GM19372 (cell line): ENCODE measurements around the gene GLB1L2.

Experiments used
- ATAC-seq: cut with Tn5 transposase; IDR thresholded peaks from one replicate; pipeline ENCODE4 v1.9.1; 2021; ENCODE audit warnings: mild to moderate bottlenecking, low read depth, moderate library complexity; ENCODE audit not compliant: unreplicated experiment

Gene GLB1L2

DNA sequence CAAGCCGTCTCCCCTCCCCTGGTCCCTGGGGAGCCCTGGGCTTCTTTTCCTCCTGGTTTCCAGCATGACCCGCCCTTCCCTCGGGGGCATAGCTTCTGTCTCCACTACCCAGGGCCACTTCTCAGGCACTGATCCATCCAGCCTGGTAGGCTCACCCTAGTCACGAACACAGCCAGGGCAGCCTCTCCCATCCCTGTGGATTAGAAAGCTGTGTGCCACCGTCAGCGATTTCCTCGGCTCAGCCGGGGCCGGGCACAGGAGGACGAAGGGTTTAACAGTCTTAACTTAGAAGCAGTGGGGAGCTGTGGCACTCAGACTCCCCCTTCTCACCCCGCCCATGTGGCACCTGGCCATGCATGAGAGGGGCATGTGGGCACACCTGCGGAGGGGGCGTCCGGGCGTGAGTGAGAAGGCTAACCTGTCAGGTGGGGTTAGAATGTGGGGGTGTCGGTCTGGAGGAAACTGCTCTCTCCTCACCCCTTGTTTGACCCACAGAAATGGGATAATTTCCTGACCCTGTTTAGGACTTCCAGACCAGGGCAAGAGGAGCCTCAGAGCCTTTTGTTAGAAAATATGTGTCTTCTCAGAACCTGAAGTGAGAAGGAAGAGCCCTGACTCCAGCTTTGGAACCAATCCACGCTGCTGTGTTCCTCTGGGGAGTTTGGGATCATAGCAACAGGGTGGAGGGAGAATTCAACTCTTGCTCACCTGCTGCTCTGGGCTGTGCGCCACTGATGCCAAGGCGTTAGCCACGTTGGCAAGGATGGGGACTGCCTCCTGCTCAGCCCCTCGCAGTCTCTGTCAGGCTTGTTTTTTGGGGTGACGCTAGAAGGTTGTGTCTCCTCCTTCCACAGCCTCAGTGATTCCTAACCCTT, 14.6 kb downstream of the GLB1L2 start:
- ATAC-seq: no peak

DNA sequence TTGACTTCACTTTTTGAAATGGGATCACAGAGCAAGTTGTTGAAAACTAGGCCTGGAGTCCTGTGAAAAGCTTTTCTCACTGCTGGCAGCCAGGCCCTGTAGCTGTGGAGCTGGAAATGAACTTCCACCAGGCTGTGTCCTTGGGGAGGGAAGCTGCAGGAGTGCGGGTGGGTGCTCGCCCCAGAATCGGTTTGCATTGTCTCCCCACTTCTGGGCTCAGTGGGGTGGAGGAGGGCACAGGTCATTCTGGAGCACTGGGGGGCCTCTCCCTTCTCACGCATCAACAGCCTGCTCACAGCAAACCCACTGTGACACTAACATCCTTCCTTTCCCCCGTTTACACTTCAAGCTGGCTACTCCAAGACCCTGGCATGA, 15.2 kb downstream of the GLB1L2 start:
- ATAC-seq: no peak

DNA sequence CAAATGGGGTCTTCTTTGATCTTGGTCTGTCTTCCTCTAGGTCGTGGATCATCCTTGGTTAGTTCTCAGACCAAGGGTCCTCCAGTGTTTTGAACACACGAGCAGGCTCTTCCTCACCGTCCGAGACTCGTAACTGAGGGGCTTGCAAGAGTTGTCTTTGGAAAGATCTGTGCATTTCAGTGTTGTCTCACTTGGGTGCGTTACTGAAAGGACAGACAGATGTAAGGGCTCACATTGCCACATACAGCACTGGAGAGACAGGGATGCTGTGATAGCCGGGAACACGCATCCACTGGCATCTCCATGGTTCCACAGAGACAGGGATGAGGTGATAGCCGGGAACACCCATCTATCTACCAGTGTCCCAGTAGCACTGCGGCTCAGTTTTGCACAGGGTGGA, 15.7 kb downstream of the GLB1L2 start:
- ATAC-seq: no peak

DNA sequence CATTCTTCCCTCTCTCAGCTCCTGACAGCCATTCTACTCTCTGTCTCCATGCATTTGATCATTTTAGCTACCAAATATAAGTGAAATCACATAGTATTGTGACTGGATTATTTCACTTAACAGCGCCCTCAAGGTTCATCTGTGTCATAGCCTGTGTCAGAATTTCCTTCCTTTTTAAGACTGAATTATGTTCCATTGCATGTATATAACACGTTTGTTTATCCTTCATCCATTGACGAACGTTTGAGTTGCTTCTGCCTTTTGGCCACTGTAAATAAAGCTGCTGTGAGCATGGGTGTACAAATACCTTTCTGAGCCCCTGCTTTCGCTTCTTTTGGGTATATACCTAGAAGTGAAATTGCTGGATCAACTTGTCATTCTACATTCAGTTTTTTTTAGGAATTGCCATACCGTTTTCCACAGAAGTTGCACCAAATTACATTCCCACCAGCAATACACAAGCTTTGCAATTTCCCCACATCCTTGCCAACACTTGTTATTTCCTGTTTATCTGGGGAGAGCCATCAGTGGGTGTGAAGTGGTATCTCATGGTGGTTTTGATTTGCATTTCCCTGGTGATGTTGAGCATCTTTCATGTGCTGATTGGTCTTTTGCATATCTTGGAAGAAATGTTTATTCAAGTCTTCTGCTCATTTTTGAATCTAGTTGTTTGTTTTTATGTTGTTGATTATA, 17.5 kb downstream of the GLB1L2 start:
- peak; percentile 48 for ATAC-seq

DNA sequence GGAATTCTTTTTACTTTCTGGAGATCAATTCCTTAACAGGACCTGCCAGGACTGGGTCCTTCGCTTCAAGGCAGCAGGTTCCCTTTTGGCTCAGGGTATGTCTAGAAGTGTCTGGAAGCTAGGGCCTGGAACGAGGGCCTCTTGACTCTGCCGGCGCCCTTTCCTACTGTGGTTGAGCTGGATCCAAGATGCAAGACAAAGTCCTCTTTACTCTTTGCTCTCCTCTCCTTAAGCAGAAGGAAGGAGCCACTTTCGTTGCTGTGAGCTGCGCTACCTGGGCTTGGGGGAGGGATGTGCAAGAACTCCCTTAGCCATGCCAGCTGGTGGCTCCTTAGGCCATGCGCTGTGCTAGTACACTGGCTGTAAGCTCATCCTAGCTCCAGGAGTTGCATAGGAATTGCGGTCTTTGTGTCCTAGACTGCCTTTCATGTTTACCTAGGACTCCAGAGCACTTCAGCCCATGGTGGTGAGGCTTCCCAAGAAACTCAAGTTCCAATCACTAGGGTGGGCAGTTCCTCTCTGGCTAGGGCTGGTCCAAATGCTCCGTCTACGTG, 18.1 kb downstream of the GLB1L2 start:
- no peak for ATAC-seq

DNA sequence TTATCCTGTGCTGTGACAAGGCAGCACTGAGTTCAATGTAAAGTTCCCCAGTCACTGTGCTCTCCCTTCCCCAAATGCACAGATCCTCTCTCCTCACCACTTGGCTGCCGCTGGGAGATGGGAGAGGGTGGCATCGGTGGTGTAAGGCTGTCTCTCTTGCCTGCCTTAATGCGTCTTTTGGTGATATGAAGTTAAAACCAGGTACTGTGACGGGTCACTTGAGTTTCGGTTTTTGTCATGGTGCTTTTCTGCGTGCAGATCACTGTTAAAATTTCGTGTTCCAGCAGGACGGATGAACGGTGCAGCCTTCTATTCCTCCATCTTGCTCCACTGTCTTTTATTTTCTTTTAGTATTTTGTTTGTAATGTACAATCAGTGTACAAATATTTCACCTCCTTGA, 18.6 kb downstream of the GLB1L2 start:
- ATAC-seq: peak; percentile 67

DNA sequence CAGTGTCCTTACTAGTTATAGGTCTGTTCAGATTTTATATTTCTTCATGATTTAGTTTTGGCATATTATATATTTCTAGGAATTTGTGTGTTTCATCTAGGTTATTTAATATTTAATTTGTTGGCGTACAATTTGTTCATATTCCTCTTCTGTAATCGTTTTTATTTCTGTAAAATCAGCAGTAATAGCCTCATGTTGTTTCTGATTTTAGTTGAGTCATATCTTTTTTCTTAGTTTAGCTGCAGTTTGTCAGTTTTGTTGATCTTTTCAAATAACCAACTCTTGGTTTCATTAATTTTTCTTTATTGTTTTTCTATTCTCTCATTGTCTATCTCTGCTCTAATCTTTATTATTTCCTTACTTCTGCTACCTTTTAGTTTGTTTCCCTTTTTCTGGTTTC, 20.3 kb downstream of the GLB1L2 start:
- ATAC-seq: no peak

DNA sequence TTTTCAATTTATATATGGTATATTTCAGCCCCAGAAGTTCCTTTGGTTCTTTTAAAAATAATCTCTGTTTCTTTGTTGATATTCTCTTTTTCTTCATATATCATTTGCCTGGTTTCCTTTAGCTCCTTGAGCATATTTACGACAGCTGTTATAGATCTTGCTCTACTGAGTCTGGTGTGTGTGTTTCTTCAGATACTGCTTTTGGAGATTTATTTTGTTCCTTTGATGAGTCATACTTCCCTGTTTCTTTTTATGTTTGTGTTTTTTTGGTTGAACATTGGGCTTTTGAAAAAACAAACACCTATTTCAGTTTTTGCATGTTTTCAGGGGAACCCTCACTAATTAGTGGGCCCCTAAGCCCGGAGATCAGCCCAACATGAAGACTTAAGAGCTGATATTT, 23.3 kb downstream of the GLB1L2 start:
- no peak for ATAC-seq

DNA sequence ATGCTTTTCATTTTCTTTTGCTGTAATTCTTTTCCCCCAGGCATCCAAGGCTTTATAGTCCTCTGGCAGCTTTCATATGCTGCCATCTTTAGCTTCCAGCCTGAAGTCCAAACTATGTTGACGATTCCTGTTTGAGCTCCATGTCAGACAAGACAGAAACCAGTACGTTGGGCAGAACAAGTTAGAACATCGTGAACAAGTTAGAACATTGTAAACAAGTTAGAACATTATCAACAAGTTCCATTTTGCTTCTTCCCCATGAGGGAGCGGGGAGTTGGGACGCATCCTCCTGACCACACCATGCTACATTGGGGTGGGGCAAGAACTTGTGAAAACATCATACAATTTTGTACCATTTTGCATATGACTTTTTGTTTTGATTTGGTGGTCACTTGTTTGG, 23.9 kb downstream of the GLB1L2 start:
- ATAC-seq: no peak

DNA sequence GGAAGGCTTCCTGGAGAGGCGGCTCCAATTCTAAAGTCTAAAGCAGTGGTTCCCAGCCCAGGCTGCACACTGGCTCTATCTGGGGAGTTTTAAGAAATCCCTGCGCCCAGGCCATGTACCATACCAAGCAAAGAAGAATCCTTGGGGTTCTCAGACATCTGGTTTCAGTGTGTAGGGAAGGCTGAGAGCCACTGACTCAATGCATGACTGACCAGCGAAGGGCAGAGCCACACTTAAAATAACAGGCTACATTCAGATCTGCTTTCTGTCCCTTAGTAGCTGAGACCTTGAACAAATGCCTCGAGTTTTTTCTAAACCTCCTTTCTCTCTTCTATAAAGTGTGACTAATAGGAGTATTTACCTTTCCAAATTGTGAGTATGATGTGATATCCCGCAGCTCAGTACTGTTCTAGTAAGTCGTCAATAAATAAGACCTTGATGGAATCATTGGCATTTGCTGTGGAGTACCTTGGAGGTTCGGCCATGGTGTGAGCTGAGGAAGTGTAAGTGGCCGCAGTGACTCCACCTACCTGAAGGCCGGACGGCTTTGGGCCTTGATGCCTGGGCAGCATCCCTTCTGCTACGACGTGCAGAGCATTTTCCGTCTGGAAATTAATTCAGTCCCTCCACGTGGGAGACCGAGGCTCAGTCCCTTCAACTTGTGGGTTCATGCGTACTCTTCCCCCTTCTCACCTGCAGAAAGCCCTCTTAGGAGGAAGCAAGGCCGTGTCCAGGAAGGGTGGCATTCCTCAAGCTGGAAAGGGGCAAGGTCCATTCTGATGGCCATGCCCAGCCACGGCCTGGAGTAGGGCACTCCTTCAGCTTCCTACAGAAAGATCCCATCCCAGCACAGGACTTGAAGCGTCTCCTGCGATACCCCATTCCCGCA, 25.1 kb downstream of the GLB1L2 start:
- no peak for ATAC-seq

DNA sequence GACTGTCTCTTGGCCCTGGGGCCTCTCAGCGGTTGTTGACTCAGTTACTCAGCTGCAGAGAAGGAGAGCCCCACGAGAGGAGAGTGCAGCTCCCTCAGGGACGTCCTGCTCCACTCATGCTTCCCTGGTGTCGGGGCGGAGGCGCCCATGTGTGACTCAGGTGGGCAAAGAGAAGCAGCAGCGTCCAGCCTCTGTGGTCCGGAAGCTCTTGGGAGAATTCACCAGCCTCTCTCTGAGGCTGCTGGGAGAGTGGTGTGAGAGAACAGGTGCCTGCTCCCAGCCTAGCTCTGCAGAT, 25.7 kb downstream of the GLB1L2 start:
- no peak for ATAC-seq

DNA sequence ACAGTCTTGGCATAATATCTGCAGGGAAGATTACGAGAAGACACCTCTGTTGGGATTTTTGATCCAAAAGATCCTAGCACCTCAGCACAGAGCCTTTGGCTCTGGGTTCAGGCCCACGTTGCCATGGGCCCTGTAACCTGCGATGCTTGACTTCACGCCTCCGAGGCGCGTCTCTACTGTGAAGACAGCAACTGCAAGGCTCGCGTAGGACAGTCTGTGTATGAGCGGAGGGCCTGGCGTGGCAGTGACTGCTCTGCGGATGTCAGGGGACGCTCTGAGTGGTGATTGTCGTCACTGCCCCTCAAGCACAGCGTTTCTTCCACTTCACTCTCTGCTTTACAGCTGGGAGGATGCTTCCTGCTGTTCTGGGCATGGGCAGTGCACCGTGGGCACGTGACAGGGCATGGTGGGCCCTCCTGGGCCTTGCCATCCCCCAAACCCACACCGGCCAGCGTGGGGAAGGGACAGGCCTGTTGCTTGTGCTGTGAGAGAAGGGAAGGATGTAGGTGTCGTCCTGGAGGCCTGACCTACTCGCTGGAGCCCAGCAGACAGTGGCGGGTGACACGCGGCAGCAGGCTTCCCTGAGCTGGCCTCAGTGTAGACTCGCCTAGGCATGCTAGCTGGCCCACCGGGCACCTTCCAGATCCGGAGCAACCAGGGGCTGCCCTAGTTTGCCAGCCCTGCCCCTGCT, 26.5 kb downstream of the GLB1L2 start:
- ATAC-seq: no peak

DNA sequence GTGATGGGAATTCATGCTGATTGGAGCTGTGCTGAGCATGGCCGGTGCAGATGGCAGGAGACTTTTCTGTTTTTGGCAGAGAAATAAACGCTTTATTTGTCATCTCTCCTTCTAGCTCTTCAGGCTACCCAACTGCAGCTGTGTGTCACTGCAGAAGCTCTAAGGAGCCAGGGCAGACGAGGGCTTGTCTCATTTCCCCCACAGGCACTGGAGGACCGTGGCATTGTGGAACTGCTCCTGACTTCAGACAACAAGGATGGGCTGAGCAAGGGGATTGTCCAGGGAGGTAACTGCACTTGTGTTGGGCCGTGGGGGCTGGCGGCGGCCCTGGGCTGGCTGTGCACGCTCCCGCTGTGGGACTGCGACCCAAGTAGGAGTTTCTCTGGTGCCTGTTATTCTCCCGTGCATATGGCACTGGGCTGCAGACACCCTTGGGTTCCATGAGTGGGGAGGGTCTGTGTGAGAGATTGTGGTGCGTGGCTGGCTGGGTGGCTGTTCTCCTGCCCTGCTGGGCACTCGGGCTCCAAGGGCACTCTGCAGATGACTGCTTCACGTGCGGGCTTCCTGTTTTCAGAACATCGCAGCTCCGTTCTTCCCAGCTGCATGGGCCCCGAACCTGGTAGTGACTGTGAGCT, 27.2 kb downstream of the GLB1L2 start:
- no peak for ATAC-seq

DNA sequence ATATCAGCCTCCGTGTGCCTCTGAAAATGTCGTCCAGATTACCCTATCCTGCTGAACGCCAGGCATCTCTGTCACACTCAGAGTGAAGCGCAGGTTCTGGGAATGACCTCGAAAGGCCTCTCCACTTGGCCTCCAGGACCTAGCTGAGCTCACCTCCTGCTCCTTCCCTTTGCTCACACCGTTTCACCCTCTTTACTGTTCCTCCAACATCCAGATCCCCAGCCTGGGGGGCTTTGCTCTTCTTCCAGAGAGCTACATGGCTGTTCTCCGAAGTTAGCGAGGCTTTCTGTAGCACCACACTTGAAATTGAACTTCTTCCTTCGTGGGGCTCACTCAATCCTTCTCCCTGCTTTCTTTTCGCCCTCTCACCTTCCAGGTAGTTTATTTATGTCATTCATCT, 27.9 kb downstream of the GLB1L2 start:
- ATAC-seq: no peak

DNA sequence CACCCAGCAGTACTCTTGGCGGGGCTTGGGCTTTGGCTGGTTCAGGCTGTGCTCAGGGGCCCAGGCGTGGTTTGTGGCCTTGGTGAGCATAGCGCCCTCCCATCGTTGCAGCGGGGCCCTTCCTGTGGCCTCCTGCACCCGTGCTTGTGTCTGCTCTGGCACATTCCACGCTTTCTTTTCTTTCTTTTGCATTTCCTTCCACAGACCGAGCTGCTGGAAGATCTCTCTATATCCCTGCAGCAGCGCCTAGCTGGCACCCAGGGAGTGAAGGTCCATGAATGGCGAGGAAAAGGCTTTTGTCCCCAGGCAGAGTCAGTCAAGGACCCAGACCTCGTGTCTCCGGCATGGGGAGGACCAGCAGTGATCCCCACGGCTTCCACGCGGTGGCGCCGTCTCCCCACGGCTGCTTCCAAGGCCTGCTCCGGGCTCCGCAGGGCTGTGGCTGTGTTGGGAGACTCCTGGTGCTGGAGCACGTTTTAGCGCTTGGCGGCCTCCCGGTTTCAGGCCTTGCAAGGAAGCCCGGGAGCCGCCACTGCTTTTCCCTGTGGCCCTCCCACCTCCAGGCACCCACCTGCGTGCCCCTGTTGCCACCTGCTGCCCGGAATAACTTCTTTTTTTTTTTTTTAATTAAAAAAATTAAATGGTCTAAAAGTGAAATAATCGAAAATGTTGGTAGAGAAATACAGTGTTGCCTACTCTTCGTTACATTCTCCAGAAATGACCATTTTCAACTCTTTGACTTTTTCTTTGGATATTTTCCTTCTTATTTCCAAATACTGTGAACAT, 28.5 kb downstream of the GLB1L2 start:
- ATAC-seq: peak; percentile 92

DNA sequence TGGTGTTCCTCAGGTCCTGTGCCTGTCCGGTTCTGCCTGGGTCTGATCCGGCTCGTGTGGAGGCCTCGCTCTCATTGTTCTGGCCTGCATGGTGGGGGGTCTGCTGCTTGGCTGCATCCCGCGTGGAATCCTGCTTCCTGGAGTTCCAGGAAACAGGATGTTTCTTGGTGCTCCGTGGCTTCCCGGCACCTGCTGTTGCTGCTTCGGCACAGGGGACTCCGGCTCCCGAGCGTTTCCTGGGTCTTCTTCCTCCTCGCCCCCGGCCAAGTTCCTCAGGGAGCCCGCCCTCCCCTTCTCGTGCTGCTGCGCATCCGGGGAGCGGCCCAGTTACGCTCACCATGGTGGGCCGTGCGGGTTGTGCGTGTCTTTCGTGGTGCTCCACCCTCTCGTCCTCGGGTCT, 29.9 kb downstream of the GLB1L2 start:
- ATAC-seq: no peak

DNA sequence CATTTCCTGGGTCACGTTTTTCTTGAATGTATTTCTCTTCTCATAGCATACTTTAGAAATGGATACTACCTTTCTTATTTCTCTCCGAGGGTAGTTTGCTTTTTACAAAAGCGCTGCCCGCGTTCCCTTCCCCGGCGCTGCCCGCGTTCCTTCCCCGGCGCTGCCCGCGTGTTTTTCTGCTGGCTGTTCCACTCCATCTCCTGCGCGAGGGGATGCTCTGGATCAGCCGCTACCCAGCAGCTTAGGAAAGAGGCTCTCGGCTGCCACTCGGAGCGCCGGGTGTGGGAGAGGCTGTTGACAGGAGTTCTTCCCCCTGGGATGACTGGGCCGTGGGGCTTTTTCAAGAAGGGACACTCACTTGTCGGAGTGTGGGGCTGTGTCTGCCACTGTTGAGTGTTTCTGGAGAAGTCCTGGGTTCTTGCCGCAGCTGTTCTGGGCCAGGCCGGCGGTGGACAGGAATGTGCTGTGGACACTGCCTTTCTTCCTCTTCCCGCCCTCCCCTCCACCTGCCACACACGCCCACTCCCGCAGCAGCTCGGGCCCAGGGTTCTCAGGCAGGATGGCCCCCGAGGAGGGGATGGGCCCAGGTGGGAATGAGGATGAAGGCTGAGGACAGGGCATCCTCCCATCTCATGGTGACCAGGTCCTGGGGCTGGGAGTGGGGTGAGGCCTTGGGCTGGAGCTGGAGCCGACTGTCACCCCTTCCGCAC, 30.6 kb downstream of the GLB1L2 start:
- ATAC-seq: no peak

DNA sequence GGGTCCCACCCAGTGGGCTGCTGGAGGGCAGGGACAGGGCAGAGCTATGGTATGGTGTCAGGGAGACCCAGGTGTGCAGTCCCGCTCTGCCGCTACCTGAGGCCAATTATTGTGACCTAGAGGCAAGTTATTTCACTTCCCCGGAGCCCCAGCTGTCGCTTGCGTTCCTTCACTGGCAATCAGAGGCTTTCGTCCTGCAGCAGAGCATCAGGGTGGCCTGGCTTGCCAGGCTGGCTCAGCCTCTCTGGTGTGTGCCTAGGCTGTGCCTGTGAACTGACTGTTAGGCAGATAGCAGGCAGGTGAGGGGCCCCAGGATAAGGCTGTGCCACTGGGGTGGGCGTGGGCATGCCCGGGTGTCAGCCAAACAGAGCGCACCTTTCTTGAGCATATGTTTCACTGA, 31.4 kb downstream of the GLB1L2 start:
- no peak for ATAC-seq

DNA sequence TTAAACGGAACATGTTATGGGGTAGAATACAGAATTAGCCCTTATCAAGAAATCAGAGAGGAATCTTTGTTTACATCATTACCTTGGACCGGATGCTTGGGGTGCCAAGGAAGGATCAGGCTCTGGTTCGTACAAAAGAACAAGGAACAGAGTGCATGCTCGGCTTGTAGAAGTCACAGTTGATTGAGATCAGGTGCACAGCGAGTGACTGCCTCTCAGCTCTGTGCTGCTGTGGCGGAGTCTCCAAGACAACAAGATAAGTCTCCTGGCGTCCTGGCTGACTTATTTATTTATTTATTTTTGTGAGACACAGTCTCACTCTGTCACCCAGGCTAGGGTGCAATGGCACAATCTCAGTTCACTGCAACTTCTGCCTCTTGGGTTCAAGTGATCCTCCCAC, 31.8 kb downstream of the GLB1L2 start:
- ATAC-seq: no peak
